ENCODE measurements around the gene HLX. TPM values are rescaled to one million over a fixed set of nuclear protein-coding genes. Genes with fewer than 3 reads are reported as not detected.

HLX gene
- total RNA-seq, 1 donor = 19.9 TPM

- H3K4me3 ChIP-seq (ENCODE audit: low read depth, low read length) = no peak overlapping the region
- DNase-seq (ENCODE audit: low read depth) = no peak
- TF ChIP-seq CTCF (IDR thresholded peaks at IDR 0.05; ENCODE audit: insufficient read depth, low read depth, low read length) = no peak
Observed at GRCh38 chr1:220876511-220877376, 2.5 kb upstream of the HLX start.

DNA sequence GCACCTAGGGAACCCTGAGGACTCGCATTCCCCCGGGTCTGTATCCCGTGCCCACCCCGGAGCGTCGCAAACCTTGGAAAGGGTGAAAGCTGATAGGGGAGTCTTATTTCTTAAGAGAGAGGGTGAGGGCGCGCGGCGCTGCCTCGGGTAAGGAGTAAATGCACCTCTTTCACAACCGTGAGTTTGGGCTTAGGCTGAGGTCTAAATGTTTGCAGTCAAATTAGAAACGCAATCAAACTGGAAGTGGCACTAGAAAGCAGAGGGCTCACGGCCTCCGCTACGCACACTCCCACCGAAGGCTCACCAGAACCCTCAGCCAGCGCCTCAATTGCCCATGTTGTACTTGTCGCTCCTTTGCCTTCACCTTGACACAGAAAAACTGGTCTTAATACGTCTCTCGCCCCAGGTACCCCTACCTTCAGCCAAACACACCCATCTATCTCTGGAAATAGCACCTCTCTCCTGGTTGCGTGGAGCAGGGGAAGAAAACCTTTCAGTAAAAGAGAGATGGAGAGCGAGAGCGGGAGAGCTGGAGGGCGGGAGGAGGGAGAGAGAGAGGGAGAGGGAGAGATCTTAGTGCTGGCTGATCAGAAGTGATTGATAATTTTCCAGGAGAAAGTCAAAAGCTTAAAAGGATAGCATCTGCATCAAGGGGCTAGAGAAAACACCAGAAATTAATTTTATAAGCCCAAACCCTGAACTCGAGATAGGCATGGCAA, 1.7 kb upstream of the HLX start:
- DNase-seq (ENCODE audit: low read depth) = no peak
- H3K4me3 ChIP-seq (ENCODE audit: low read depth, low read length) = no peak overlapping the region
- TF ChIP-seq CTCF (IDR thresholded peaks at IDR 0.05; ENCODE audit: insufficient read depth, low read depth, low read length) = no peak

GRCh38 chr1:220878191-220879075, 810 bp upstream of the HLX start:
- no peak for DNase-seq (ENCODE audit: low read depth)
- no peak for TF ChIP-seq CTCF (IDR thresholded peaks at IDR 0.05; ENCODE audit: insufficient read depth, low read depth, low read length)
- H3K4me3 ChIP-seq (ENCODE audit: low read depth, low read length) = peak overlapping the region; percentile 71

GRCh38 chr1:220879509-220880361, 492 bp downstream of the HLX start:
- TF ChIP-seq CTCF (IDR thresholded peaks at IDR 0.05; ENCODE audit: insufficient read depth, low read depth, low read length) = no peak
- H3K4me3 ChIP-seq (ENCODE audit: low read depth, low read length) = peak overlapping the region; percentile 71
- DNase-seq (ENCODE audit: low read depth) = peak; percentile 37

GRCh38 chr1:220880362-220880670, 1.1 kb downstream of the HLX start:
- no peak for DNase-seq (ENCODE audit: low read depth)
- TF ChIP-seq CTCF (IDR thresholded peaks at IDR 0.05; ENCODE audit: insufficient read depth, low read depth, low read length) = no peak
- peak overlapping the region; percentile 71 for H3K4me3 ChIP-seq (ENCODE audit: low read depth, low read length)
